HG02763 (cell line): ENCODE measurements around the gene CRYGD.
"Not testable (repeated sequence)": the region's sequence is repeated elsewhere in the genome, so short reads cannot be mapped to it uniquely, and the experiment has no call there.

Source experiments
- ATAC-seq: cut with Tn5 transposase; IDR thresholded peaks from one replicate; pipeline ENCODE4 v1.9.1; 2021; ENCODE audit warnings: mild to moderate bottlenecking, moderate library complexity; ENCODE audit not compliant: unreplicated experiment

CRYGD gene

GRCh38 chr2:208124013-208124715 is at the start of gene CRYGD:
TSS of gene CRYGD (minus strand) at chr2:208124524. CDS start at chr2:208124473, 51 bp downstream.
- ATAC-seq: not testable (repeated sequence)

DNA sequence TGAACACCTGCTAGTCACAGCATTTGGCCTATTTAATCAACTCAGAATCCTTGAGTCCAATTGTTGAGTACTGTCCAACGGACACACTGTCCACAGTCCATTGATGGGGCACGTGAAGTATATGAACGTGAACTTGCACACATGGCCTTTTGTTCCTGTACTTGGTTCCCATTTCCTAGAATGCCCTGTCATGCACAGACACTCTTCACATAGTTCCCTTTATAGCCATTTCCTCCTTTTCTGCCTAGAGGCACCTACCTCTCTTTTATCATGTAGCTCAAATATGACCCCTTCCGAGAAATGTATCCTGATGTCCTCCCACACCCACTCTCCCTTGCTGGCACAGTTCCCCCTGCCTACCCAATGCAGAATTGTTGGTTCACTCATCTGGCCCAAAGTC is 47.8 kb upstream of the CRYGD start:
- ATAC-seq: no peak

DNA sequence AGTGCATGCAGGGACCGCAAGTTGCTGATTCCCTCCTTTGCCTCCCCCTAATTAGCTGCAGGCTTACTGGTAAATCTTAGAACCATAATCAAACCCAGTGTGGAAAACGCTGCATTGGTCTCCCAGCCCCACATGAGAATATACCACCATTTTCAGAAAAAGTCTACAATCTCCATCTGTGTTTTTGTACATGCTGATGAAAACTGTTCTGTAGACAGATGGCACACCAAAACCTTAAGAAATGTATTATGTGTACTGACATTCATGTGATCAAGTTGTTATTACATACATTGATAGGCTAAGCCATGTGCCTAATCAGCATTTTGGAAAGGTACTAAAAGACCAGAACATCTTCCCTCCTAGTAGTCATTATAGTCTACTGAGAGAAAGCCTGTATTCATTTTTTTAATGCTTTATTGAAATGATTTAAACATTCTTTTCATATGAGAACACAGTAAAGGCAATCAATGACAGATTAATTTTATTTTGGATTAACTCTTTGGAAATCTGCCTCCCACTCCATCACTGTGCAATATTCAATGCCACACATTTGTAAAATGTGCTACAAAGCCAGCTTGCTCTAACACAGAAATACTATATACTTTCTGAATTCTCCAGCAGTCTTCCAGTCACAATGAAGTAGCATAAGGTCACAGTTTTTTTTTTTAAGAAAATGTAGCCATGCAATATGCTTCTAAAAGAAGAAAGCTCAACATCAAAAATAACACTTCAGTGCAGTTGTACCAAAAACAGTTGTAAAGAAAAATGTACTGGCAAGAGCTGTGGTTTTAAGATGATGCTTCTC is 40.8 kb upstream of the CRYGD start:
- no peak for ATAC-seq

DNA sequence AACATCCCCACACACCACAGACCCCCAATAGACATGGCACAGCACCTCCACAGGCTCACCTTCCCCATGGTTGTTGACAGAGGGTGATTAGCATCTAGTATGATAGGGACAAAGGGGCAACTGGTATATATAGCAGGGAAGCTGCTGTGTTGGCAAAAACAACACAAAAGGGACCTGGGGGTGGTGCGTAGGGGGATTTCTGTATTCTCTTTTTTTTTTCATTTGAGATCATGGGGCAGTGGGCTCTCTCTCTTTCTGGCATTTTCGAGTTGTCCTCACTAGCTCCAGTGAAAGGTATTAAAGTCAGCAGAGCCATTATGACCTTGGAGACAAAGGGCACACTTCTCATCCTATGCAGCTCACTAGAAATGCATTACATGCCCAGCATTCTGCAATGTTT is 39.2 kb upstream of the CRYGD start, which contains the start of gene CRYGA:
Gene CRYGA (minus strand): TSS at position 101 of the 400 bp plus-strand sequence. CDS start 33 bp downstream, at position 68.
- ATAC-seq: no peak

DNA sequence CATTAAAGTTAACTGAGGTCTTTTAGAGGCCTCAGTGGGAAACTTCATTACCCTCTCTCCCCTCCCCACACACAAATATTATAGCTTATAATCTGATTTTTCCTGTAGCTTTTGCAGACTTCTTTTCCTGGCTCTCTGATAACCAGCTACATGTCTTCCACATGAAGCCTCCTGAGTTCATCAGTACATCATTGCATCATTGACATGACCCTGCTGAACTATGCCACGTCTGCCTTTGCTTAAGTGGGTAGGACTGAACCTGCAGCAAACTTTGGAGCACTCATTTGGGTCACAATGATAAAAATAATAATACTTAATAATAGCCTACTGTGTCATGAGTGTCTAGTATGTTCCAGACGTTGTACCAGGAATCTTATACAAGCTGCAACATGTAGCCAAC is 32.1 kb upstream of the CRYGD start:
- ATAC-seq: no peak

DNA sequence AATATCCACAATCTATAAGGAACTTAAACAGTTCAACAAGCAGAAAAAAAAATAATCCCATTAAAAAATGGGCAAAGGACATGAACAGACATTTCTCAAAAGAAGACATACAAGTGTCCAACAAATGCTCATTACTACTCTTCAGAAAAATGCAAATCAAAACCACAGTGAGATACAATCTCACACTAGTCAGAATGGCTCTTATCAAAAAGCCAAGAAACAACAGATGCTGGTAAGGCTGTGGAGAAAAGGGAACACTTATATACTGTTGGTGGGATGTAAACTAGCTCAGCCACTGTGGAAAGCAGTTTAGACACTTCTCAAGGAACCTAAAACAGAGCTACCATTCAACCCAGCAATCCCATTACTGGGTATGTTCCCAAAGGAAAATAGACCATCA is 28.8 kb upstream of the CRYGD start:
- ATAC-seq: no peak

DNA sequence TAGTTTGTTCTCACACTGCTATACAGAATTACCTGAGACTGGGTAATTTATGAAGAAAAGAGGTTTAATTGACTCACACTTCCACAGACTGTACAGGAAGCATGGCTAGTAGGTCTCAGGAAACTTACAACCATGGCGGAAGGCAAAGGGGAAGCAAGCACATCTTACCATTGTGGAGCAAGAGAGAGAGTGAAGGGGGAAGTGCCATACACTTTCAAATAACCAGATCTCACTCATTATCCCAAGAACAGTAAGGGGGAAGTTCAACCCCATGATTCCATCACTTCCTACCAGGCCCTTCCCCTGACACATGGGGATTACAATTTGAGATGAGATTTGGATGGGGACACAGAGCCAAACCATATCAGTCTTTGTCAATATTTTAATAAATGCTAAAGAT is 26.6 kb upstream of the CRYGD start:
- no peak for ATAC-seq

GRCh38 chr2:208150094-208150493 is 25.8 kb upstream of the CRYGD start:
- ATAC-seq: no peak

DNA sequence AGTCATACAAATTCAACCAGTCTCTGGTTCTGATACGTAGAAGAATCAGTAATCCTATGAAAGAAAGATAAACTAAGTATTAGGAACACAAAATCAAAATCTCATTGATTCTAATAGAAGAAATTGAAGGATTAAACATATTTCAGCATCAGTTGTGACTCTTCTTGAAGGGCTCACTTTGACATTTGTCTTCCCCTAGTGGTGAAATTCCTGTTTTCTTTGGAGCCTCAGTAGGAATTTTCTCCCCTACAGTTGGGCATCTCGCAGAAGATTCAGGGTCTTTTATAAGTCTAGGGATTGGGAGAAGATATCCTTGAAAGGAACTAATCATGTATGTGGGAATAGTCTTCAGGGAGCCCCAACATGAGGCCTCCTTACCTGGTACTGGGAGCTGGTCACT is 24.5 kb upstream of the CRYGD start:
- no peak for ATAC-seq

- ATAC-seq: no peak
These were observed 23.4 kb upstream of the CRYGD start for GRCh38 chr2:208147759-208148158.

DNA sequence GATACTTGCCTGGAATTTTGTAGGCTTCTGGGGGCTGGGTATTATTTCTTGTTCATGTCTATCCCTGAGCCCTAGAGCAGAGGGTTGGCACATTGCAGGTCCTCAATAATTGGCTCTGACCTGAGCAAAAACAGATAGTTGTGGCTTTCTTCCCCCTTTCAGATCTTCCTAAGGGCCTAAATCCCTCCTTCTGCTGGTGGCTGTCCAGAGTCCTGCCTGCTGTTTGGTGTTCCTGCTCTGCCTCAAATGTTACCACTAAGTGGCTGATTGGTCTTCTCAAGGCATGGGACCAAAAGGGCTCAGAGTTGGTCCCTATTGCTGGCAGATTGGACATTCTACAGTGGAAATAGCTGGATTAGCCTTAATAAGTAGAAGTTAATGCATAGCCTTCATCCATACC is 22.7 kb upstream of the CRYGD start:
- no peak for ATAC-seq

DNA sequence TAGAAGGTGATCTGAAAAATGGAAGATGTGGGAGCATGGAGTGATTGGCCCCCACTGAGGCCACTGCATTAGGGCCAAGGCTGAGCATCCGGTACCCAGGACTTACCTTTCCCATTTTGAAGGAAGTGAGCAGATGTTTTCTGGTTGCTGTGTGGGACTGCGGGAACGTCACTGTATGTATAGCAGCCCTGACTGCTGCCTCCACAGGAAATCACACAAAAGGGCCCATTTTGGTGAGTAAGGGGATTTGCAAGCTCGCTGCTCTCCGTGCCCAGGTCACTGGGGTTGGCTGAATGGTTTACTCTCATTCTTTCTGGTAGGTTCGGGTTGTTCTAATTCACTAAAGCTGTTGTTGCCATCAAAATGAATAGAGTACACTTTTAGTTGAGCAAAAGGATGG is 21.7 kb upstream of the CRYGD start, which contains the start of gene CRYGB:
Gene CRYGB (minus strand): TSS at position 153 of the 400 bp plus-strand sequence. CDS start 38 bp downstream, at position 115.
- ATAC-seq: no peak

- ATAC-seq: no peak
These were observed 18.8 kb upstream of the CRYGD start for GRCh38 chr2:208142925-208143799.

DNA sequence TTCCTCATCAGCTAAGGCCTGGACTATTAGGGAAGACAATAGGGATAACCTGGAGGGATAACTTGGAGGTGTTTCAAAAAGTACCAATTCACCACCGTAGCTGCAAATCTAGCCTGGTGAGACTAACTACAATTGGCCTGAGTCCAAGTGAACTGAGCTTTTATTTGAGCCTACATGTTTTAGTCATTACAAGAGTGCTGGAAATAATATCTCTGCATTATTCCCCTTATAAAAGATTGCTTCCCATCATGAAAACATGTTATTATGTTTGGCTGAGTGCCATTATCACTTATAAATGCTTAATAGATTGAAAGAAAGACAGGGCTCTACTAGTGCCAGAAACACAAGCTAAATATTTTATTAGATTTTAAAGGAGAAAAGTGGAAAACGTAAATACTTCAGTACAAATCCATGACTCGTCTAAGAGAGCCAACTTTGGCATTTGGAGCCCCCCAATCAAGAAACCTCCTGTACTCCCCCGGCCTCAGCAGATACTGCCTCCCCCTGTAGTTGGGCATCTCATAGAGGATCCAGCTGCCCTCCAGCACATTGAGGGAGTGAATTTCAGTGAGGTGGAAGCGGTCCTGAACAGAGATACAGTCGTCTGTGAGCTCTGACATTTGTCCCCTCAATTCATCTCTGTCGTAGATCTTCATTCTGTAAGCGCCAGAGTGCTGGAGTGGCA is 18.1 kb upstream of the CRYGD start:
- no peak for ATAC-seq

DNA sequence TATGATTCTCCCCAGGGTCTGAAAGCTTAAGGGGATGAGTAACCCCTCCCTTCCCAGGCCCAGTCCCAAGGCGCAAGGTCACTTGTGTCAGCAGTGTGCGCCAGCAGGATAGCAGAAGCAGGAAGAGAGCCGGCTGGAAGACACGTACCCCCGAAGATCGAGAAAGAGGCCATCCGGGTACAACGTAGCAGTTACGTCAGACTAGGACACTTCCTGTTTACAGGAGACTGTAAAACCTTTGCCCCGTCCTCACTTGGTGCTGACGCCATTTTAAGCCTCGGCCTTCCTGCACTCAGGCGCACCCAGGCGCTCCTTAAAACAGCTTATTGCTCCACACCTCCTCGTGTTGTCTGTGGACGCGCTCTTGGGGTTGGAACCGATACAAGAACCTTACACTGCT is 15.1 kb upstream of the CRYGD start:
- ATAC-seq: no peak

DNA sequence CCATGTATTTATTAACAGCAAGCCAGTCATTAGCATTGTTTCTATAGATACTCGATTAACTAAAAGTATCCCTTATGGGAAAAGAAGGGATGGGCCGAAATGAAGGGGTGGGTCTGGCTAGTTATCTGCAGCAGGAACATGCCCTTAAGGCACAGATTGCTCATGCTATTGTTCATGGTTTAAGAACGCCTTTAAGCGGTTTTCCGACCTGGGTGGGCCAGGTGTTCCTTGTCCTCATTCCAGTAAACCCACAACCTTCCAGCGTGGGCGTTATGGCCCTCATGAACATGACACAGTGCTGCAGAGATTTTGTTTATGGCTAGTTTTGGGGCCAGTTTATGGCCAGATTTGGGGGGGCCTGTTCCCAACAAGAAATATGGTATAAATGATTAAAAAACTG is 14.0 kb upstream of the CRYGD start:
- not testable (repeated sequence) for ATAC-seq

DNA sequence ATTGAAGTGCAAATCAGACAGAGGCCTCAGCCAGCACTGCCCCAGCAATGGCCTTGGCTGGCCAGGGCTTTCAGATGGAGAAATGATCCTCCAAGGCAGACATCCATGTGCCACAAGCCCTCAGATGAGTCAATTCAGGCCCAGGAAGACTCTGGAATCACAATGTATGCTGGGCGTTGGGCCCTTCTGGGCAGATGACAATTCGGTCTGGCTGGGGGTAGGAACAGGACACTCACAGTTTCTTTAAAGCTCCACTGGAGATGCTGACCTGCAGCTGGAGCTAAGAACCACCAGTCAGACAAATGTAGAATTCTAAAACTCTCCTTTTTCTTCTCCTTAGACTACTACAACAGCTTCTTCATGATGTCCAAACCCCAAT is 12.4 kb upstream of the CRYGD start:
- no peak for ATAC-seq

DNA sequence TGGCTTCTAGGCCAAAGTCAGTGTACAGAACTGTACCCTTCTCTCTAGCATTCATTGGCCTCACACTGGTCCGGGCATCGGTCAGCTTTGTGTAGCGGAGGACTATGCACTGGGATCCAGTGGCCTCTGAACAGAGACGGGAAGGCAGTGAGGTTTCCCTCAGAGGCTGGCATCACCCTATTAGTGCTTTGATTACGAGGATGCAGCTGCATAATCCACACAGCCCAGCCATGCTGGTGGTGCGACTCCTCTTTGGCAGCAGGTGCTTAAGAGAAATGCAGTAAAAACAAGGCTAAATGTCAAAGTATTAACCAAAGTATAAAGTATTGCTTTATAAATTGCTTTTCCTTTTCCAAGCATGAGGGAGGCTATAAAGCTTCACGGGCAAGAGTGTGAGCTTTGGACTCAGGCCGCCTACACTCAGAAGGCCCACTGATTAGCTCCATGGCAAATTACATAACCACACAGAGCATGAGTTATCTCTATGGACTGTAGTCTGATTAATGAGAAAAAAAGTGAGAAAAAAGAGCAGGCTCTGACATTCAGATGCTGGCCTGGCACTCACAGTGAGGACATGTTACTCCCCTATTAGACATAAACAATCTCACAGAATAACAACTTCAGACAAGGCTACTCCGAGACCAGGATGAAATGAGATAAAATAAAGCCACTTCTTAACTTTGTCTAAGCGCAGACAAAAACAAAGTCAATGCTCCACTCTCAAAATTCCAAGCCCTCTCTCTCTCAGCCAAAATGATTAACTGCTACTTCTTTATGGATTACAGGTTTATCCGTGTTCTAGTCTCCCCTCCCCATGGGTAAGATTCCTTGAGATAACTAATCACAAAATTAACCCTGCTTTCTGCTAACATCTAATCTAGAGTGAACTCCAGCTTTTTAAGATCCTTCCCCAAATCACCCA is 11.7 kb upstream of the CRYGD start:
- no peak for ATAC-seq

DNA sequence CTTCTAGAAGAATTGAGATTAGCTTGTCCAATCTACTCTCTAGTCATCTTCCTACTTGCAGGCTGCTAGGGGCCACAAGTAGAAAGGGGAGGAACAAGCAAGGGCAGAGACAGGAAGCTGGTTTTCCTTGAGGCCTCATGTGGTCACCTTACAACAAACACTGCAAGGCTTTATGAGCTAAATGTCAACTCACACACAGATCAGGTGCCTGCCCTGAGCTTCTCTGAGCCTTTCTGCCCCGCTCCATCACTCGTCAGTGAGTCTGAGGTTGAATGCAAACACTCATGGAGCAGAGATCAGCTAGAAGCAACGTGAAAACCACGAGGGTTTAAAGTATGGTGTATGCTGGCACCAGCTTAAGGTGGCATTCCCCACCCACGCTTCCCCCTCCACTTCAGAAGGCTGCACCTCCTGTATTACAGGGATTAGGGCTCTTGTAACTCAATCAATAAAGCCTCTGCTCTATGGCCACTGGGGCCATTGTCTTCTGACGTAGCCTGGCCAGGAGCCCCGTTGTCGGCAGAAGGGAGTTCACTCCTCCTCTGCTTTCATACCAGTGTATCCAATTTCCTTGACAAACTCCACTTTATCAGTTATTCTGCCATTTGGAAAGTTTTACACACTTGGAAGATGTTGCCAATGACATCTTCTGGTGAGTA is 10.7 kb upstream of the CRYGD start:
- no peak for ATAC-seq
